Stimulated activated CD4-positive, alpha-beta T cell treated with anti-CD3 and anti-CD28 coated beads, Interleukin-1b, Interleukin-23, amount 100 ng/mL, for 1 hour (primary cell): ENCODE data around the gene FOXP2.

ENCODE experiments used
- DNase-seq, 2 donors: peaks; one replicate each; pipeline ENCODE4 v3.0.0-alpha.2; 2020; ENCODE audit warnings: low read depth in 2 of 2

The FOXP2 gene

DNA sequence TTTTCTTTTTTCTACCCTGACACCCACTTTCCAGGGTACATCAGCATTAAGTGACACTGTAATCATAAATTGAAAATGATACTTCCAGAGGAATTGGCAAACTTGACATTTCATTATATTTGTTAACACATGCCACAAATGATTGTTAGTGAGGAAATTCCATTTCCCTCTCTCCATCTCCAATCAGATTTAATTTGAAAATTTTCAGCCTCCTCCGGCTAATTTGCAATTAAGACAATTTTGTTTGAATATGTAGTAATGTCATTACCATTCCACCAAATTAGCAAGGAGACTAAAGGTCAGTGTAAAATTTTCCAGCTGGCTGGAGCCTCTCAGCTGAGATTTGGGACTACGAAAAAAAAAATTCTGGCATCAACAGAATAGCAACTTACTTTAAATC lies 242.7 kb downstream of the FOXP2 start:
- no peak for DNase-seq

- DNase-seq: no peak
Measured at GRCh38 chr7:114658216-114658615, 243.6 kb downstream of the FOXP2 start.

DNA sequence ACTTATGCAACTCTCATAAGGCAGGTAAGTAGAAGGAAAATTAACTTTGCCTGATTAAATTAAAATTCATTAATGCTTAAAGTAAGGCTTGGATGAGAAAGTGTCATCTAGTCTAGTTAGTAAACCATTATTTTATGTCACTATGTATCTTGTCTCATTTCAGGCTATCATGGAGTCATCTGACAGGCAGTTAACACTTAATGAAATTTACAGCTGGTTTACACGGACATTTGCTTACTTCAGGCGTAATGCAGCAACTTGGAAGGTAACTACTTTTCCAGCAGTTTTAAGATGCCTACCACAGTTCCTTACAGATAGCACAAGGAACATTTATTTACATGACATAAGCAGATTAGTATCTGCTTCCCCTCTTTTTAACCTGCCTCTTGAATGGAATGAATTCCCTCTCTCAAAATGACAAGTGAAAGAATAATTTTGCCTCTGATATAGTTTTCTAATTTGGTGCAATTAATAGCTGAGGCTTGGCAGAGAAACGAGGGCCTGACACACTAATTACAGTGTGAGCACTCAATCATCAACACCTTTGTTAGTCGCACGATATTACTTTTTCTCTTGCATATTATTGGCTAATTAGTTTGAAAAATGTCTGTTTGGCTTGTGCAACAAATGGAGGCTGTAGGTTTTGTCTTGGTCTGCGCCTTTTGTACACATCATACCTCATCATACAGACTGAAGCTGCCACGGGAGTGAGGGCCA lies 245.0 kb downstream of the FOXP2 start:
- DNase-seq: no peak

GRCh38 chr7:114660126-114660486 lies 245.5 kb downstream of the FOXP2 start:
- no peak for DNase-seq

GRCh38 chr7:114660753-114661152 lies 246.1 kb downstream of the FOXP2 start:
- DNase-seq: no peak

DNA sequence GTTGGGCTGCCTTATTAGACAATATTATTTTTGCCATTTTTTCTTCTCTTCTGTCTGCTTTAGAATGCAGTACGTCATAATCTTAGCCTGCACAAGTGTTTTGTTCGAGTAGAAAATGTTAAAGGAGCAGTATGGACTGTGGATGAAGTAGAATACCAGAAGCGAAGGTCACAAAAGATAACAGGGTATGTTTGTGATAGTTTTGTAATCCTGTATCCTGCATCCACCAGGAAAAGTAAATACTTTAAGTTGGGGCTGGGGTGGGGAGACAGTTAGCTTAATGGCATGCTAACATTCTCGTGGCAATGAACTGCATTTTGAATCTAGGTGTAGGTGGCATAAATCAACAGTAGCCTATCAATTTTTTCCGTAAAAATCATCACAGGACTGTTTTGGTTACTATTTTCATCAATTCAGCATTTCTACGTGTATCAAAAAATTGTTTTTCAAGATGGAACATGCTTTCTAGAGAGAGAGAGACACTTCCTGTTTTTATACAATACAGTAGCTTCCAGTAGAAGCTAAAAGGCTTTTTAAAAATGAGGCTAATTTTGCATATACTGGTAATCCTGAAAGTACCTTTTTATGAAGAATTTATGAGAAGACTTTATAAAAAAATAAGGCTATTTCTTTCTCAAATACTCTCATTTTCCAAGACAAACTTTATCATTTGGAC lies 247.5 kb downstream of the FOXP2 start:
- no peak for DNase-seq

GRCh38 chr7:114663502-114663901 lies 248.9 kb downstream of the FOXP2 start:
- no peak for DNase-seq

DNA sequence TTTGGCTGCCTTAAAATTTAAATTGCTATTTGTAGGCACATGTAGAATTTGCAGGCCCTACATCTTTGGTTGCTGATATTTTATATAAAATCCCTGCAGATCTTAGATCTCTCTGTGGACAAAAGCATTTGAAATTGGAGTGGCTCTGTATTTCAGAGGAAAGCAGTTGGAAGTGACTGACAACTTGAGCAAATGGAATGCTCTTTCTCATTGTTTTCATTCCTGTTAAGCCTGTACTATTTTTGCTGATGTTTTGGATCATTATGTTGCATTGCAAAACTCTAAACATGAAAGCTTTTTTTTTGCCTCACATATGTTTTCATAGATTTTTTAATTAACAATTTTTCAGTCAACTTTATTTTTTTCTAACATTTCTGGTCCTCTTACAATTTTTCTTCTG lies 256.1 kb downstream of the FOXP2 start:
- DNase-seq: no peak

DNA sequence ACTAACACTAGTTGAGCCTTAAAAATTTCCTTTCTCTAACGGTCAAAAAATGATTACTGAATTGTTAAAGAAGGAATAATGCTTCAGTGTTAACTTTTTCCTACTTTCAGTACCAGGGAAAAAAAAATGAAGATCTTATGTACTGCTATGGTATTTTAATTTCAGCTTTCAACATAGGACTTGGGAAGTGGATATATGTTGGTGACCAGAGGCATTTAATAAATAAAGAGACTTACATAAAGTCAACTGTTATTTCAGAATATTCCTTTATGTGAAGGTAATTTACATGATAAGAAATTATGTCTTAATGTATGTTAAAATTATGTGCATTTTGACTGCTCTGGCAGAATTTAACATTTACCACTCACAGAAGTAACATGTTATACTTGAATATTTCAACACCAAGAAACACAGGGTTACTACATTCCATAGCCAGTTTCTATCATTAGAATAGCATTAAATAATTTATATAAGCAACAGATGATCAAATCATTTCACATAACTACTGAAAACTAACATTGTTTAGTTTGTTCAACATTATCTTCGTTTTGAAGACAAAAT lies 257.0 kb downstream of the FOXP2 start:
- no peak for DNase-seq

- DNase-seq: no peak
Measured at GRCh38 chr7:114678116-114678515, 263.5 kb downstream of the FOXP2 start.

DNA sequence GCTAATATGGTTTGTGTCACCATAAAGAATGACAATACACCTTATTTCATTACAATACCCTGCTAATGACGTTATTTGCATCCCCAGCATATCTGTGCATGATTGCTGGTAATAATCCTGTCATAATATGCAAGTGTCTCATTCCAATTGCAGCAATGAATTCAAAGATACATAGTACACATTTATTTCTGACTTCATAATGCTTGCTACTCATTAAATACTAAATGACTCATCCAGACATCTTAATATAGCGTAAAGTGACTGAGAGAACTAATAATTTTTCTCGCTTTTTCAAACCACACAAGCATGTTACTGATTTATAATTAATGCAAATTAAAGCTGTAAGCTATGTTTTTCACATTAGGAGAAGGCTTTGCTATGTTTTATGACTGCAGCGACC lies 272.6 kb downstream of the FOXP2 start:
- no peak for DNase-seq

GRCh38 chr7:114688443-114689055 lies 273.9 kb downstream of the FOXP2 start:
- no peak for DNase-seq

- DNase-seq: no peak
Measured at GRCh38 chr7:114689406-114689805, 274.8 kb downstream of the FOXP2 start.

- no peak for DNase-seq
Measured at GRCh38 chr7:114691605-114692004, 277.0 kb downstream of the FOXP2 start.

GRCh38 chr7:114695182-114695581 lies 280.6 kb downstream of the FOXP2 start:
- no peak for DNase-seq

DNA sequence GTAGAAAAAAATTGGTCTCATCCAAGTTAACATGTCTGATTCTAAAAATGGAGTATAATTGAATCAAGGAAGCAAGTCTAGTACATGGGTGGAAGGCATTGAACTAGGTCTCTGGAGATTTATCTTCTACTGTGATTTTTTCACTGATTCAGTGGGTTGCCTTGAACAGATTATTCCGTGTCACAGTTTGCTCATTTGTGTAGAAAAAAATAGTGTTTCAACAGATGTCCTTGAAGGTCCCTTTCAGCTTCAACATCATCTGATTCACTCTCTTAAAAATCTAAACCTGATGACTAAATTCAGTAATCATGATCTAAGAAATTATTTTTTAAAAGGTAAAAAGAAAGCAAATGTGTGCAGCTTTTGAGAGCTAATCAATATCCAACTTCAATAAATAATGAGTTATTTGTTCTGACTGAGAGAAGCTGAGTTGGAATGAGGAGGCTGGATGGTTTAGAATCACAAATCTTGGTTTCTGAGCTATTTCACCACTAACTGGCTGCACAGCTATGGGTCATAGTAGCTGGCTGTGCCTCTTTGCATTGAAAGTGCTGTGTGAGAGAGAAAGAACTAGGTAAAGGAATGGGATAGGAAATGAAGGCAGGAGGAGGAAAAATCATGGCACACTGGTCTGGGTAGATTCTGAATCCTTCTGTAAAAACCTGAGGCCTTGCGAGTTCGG lies 285.8 kb downstream of the FOXP2 start:
- no peak for DNase-seq

GRCh38 chr7:114703677-114704076 lies 289.1 kb downstream of the FOXP2 start:
- no peak for DNase-seq

DNA sequence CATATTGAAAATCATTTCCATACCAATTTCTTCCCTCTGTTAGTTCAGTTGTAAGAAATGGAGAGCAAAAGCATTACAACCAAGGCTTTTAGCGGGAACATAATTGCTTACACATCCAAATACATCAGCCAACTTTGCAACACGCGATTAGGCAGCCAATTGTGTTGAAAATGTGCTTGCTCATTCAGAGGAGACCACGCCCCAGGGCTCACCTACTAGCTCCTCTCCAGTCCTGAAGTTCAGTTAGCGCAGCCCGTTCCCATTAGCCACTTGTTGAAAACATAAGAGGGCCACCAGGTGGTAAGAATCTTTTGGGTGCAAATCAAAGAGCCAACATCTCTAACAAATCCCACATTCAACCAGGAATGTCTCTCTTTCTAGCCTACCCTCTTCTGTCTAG lies 294.0 kb downstream of the FOXP2 start:
- DNase-seq: no peak

DNA sequence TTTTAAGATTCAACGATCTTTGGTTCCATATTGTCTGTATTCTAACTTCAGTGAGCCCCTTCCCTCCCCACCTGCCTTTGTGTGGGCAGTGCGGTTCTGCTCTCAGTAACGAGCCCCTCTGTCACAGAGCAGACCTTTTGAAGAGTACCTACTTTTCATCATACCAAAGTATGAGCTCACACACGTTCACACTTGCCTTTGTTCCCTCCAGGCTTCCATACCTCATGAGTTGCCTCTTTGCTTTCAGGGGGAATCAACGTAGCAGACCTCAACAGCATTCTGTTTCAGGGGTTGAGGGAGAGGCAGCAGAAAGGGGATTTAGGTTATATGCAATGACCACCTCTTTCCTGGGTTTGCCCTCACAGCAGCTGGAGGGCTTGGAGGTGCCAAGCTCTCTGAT lies 295.9 kb downstream of the FOXP2 start:
- DNase-seq: no peak

DNA sequence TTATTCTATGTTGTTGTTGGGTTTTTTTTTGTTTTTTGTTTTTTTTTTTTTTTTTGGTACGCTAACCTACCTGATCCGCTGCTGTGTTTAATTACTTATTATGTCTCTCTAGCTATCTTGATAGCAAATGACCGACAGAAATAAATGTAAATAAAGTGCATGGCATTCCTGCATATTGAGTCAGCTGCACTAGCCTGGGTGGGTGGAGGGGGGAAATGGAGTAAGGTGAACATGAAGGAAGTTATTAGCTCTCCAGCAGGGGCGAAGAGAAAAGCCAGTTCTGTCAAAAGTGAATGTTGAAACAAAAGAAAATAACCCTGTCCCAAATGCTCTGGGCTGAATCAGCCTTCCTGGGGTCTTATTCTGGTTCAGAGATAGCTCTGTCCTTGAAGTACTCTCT lies 296.6 kb downstream of the FOXP2 start:
- no peak for DNase-seq

- DNase-seq: no peak
Measured at GRCh38 chr7:114715907-114716306, 301.3 kb downstream of the FOXP2 start.

- no peak for DNase-seq
Measured at GRCh38 chr7:114718861-114719260, 304.2 kb downstream of the FOXP2 start.
